Fibroblast of mammary gland (primary cell): ENCODE results near the gene RALGAPB.
A peak's percentile ranks its signal among the peaks of the same experiment; 100 is the strongest.

Experiments used
- DNase-seq: peaks from one replicate; pipeline ENCODE4 v3.0.0-alpha.2; 2010; ENCODE audit warnings: low read depth
- H3K4me3 ChIP-seq: 2 replicates; pipeline ENCODE4 v1.5.1; 2011; ENCODE audit warnings: low read depth, mild to moderate bottlenecking, low read length, moderate library complexity; ENCODE audit not compliant: control insufficient read depth
- CTCF ChIP-seq: conservative IDR thresholded peaks from 2 replicates; pipeline ENCODE4 v1.5.1; 2011; ENCODE audit warnings: low read depth, low read length, inconsistent platforms; ENCODE audit not compliant: control insufficient read depth, insufficient read depth

RALGAPB gene

GRCh38 chr20:38471245-38471644 is 1.4 kb upstream of the RALGAPB start:
- no peak for TF ChIP-seq CTCF
- no peak overlapping the region for H3K4me3 ChIP-seq

GRCh38 chr20:38471987-38472512 is 593 bp upstream of the RALGAPB start:
- peak overlapping the region; percentile 85 for H3K4me3 ChIP-seq
- TF ChIP-seq CTCF: no peak
- no peak for DNase-seq

More at GRCh38 chr20:38471245-38471644, 1.4 kb upstream of the RALGAPB start:
- no peak for DNase-seq

DNA sequence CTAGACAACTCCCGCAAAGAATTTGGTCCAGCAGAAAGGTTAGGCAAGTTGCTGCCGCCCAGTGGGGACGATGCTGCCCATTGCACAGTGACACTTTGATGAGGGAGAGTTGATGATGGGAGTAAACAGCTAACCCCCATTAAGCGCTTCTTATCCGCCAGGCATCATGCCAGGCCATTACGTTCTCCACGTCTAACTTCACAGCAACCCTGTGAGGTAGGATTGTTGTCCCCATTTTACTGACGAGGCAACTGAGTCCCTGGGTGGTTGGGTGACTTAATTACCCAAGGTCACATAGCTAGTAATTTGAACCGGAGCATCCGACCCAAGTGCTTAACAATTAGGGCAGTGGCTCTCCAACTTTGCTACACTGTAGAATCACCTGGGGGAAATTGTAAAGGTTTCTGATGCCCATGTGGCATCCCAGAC is 738 bp downstream of the RALGAPB start:
- TF ChIP-seq CTCF: peak; percentile 16
- peak overlapping the region; percentile 85 for H3K4me3 ChIP-seq
- peak; percentile 31 for DNase-seq

GRCh38 chr20:38477747-38478146 is 5.1 kb downstream of the RALGAPB start:
- DNase-seq: no peak
- TF ChIP-seq CTCF: no peak
- H3K4me3 ChIP-seq: no peak overlapping the region

GRCh38 chr20:38479596-38479995 is 7.0 kb downstream of the RALGAPB start:
- TF ChIP-seq CTCF: no peak
- DNase-seq: no peak
- no peak overlapping the region for H3K4me3 ChIP-seq

GRCh38 chr20:38485041-38485440 is 12.4 kb downstream of the RALGAPB start:
- DNase-seq: no peak
- no peak overlapping the region for H3K4me3 ChIP-seq
- TF ChIP-seq CTCF: no peak

- H3K4me3 ChIP-seq: no peak overlapping the region
- no peak for TF ChIP-seq CTCF
- DNase-seq: no peak
These were observed 16.5 kb downstream of the RALGAPB start for GRCh38 chr20:38489181-38489580.
